H1 (cell line): Measurements from ENCODE around the gene CXCL1. TPM values are rescaled to one million over a fixed set of nuclear protein-coding genes. Genes with fewer than 3 reads are reported as not detected.

Experiments
- CTCF ChIA-PET: fragments of 300-600 bp; sonication (Branson Sonifier 250); formaldehyde crosslinking; loops from one replicate; lab custom pipeline; 2021; ENCODE audit not compliant: partially characterized antibody; lab: Charles Lee
- POLR2A ChIA-PET: fragments of 300-600 bp; sonication (Branson Sonifier 250); formaldehyde crosslinking; loops from one replicate; lab custom pipeline; 2021; ENCODE audit warnings: inconsistent platforms; ENCODE audit not compliant: partially characterized antibody; lab: Charles Lee
- DNase-seq, 2 experiments: peaks; one replicate each; pipeline versions ENCODE4 v3.0.0 to v3.0.0-alpha.2; 2010 to 2022; ENCODE audit warnings: low spot score in 2 of 2, low read depth in 1 of 2, mixed read lengths in 1 of 2
- FAIRE-seq: peaks from 2 replicates; lab custom pipeline; 2011; peaks lifted over from hg19 to GRCh38; lab: Jason Lieb, UNC
- H2AFZ ChIP-seq: 2 replicates; pipeline ENCODE4 v1.8.1; 2012; ENCODE audit warnings: low read length, inconsistent platforms
- H2AK5ac ChIP-seq: 2 replicates; pipeline ENCODE4 v1.6.1; 2013; ENCODE audit warnings: low read depth, low read length
- H2BK120ac ChIP-seq: replicated peaks from 2 replicates; pipeline ENCODE3; 2013; ENCODE audit warnings: low read depth, low read length, inconsistent platforms
- H2BK12ac ChIP-seq: 2 replicates; pipeline ENCODE4 v1.6.1; 2013; ENCODE audit warnings: low read depth, low read length
- H2BK15ac ChIP-seq: 2 replicates; pipeline ENCODE4 v1.6.1; 2013; ENCODE audit warnings: low read length
- H2BK20ac ChIP-seq: 2 replicates; pipeline ENCODE4 v1.6.1; 2013; ENCODE audit warnings: low read length
- H2BK5ac ChIP-seq: 2 replicates; pipeline ENCODE4 v1.6.1; 2013; ENCODE audit warnings: low read depth, low read length
- H3K14ac ChIP-seq: 2 replicates; pipeline ENCODE4 v1.6.1; 2013; ENCODE audit warnings: inconsistent platforms; ENCODE audit not compliant: insufficient read length
- H3K18ac ChIP-seq: 2 replicates; pipeline ENCODE4 v1.6.1; 2013; ENCODE audit warnings: low read length; ENCODE audit errors: extremely low read depth
- H3K23ac ChIP-seq: 2 replicates; pipeline ENCODE4 v1.6.1; 2013; ENCODE audit warnings: inconsistent platforms; ENCODE audit not compliant: insufficient read length
- H3K23me2 ChIP-seq: 2 replicates; pipeline ENCODE4 v1.6.1; 2013; ENCODE audit warnings: low read depth, low read length
- H3K27ac ChIP-seq: 2 replicates; pipeline ENCODE4 v1.6.1; 2011; ENCODE audit warnings: low read depth, low read length, inconsistent platforms
- H3K27me3 ChIP-seq, 4 experiments: replicated peaks in 1 of 4; 1 replicate in 1 of 4; 2 replicates in 3 of 4; pipeline versions ENCODE4 v1.6.1 to v1.8.1; 2011 to 2013; ENCODE audit warnings: low read length in 3 of 4, mild to moderate bottlenecking in 3 of 4, inconsistent platforms in 2 of 4, mixed read lengths in 2 of 4, moderate library complexity in 1 of 4; ENCODE audit not compliant: control insufficient read depth in 3 of 4, insufficient read depth in 3 of 4; ENCODE audit errors: extremely low read depth in 1 of 4
- H3K36me3 ChIP-seq, 4 experiments: 2 replicates each; pipeline versions ENCODE4 v1.6.1 to v1.8.1; 2011 to 2013; ENCODE audit warnings: mild to moderate bottlenecking in 4 of 4, low read length in 3 of 4, moderate library complexity in 2 of 4, control low read depth in 1 of 4, inconsistent platforms in 1 of 4; ENCODE audit not compliant: insufficient read depth in 4 of 4, control insufficient read depth in 2 of 4
- H3K4ac ChIP-seq: replicated peaks from 2 replicates; pipeline ENCODE3; 2013; ENCODE audit warnings: low read length, low read depth, mixed read lengths, inconsistent platforms; ENCODE audit not compliant: insufficient read length
- H3K4me1 ChIP-seq, 4 experiments: replicated peaks in 1 of 4; 1 replicate in 1 of 4; 2 replicates in 3 of 4; pipeline versions ENCODE4 v1.6.1 to v1.8.1; 2011 to 2013; ENCODE audit warnings: low read length in 3 of 4, inconsistent platforms in 2 of 4, mixed read lengths in 1 of 4; ENCODE audit not compliant: insufficient read depth in 4 of 4, control insufficient read depth in 3 of 4
- H3K4me2 ChIP-seq, 2 experiments: 2 replicates each; pipeline versions ENCODE4 v1.6.1 to v1.8.1; 2011 to 2013; ENCODE audit warnings: low read depth in 2 of 2, low read length in 2 of 2, control low read depth in 1 of 2, inconsistent platforms in 1 of 2, mild to moderate bottlenecking in 1 of 2; ENCODE audit not compliant: insufficient read depth in 1 of 2
- H3K4me3 ChIP-seq, 4 experiments: fragments of 200-600, 300-600 bp in 1 of 4; sonication (generic), shearing (Covaris generic), sonication (Bioruptor Twin) in 1 of 4; 2 replicates each; pipeline versions ENCODE4 v1.5.1 to v1.8.1; 2011 to 2016; ENCODE audit warnings: low read length in 4 of 4, low read depth in 3 of 4, control low read depth in 2 of 4, inconsistent platforms in 2 of 4, mild to moderate bottlenecking in 2 of 4, mixed read lengths in 1 of 4, moderate library complexity in 1 of 4; ENCODE audit not compliant: insufficient read depth in 2 of 4; ENCODE audit errors: extremely low read depth in 1 of 4
- H3K56ac ChIP-seq: replicated peaks from 2 replicates; pipeline ENCODE3; 2013; ENCODE audit warnings: low read depth, mild to moderate bottlenecking, mixed read lengths, low read length, inconsistent platforms; ENCODE audit not compliant: insufficient read length
- H3K79me1 ChIP-seq: 2 replicates; pipeline ENCODE4 v1.6.1; 2013; ENCODE audit warnings: low read depth, low read length, control low read depth
- H3K79me2 ChIP-seq, 2 experiments: 2 replicates each; pipeline versions ENCODE4 v1.6.1 to v1.8.1; 2012 to 2013; ENCODE audit warnings: low read length in 2 of 2, mild to moderate bottlenecking in 2 of 2, inconsistent platforms in 1 of 2; ENCODE audit not compliant: insufficient read depth in 2 of 2, control insufficient read depth in 1 of 2
- H3K9ac ChIP-seq, 4 experiments: replicated peaks in 1 of 4; 1 replicate in 1 of 4; 2 replicates in 3 of 4; pipeline versions ENCODE4 v1.6.1 to v1.8.1; 2011 to 2013; ENCODE audit warnings: low read depth in 3 of 4, low read length in 3 of 4, control low read depth in 2 of 4, mild to moderate bottlenecking in 2 of 4, moderate library complexity in 2 of 4, inconsistent platforms in 1 of 4; ENCODE audit errors: extremely low read depth in 1 of 4
- H3K9me3 ChIP-seq, 2 experiments: 2 replicates each; pipeline versions ENCODE4 v1.6.1 to v1.8.1; 2012 to 2013; ENCODE audit warnings: mild to moderate bottlenecking in 2 of 2, moderate library complexity in 2 of 2, control low read depth in 1 of 2, inconsistent platforms in 1 of 2, low read depth in 1 of 2, low read length in 1 of 2, mixed read lengths in 1 of 2; ENCODE audit not compliant: insufficient read depth in 2 of 2
- H4K20me1 ChIP-seq, 2 experiments: replicated peaks in 1 of 2; 2 replicates each; pipeline versions ENCODE3 to v1.8.1; 2011 to 2013; ENCODE audit warnings: inconsistent platforms in 2 of 2, low read length in 2 of 2, mild to moderate bottlenecking in 1 of 2; ENCODE audit not compliant: insufficient read depth in 2 of 2, control insufficient read depth in 1 of 2
- H4K5ac ChIP-seq: 2 replicates; pipeline ENCODE4 v1.6.1; 2013; ENCODE audit warnings: low read length, low read depth, mixed read lengths, inconsistent platforms; ENCODE audit not compliant: insufficient read length
- H4K8ac ChIP-seq: 2 replicates; pipeline ENCODE4 v1.8.0; 2013; ENCODE audit warnings: mild to moderate bottlenecking, moderate library complexity, low read length, inconsistent platforms; ENCODE audit not compliant: insufficient read depth; ENCODE audit errors: extremely low read depth
- H4K91ac ChIP-seq: replicated peaks from 2 replicates; pipeline ENCODE3; 2013; ENCODE audit warnings: low read length, mixed read lengths, inconsistent platforms; ENCODE audit not compliant: insufficient read length
- CHD1 ChIP-seq: IDR thresholded peaks from 2 replicates; pipeline ENCODE4 v1.6.1; 2012; ENCODE audit warnings: low read depth, low read length, improper control_type of control experiment
- CHD2 ChIP-seq: IDR thresholded peaks from 2 replicates; pipeline ENCODE4 v1.6.1; 2012; ENCODE audit warnings: low read length, improper control_type of control experiment
- CREB1 ChIP-seq: IDR thresholded peaks from 2 replicates; pipeline ENCODE4 v1.6.1; 2012; ENCODE audit warnings: inconsistent platforms
- GABPA ChIP-seq: IDR thresholded peaks from 2 replicates; pipeline ENCODE4 v1.6.1; 2011; ENCODE audit warnings: mild to moderate bottlenecking, low read length, moderate library complexity, borderline replicate concordance; ENCODE audit not compliant: insufficient read depth
- KDM1A ChIP-seq: fragments of 200-600, 300-600 bp; sonication (generic); IDR thresholded peaks from 2 replicates; pipeline ENCODE4 v1.7.1; 2016; ENCODE audit warnings: mild to moderate bottlenecking, low read length, borderline replicate concordance
- RAD21 ChIP-seq, 2 experiments: IDR thresholded peaks in 1 of 2; conservative IDR thresholded peaks in 1 of 2; 2 replicates each; pipeline ENCODE4 v1.6.1; 2011; ENCODE audit warnings: low read depth in 2 of 2, low read length in 2 of 2, improper control_type of control experiment in 1 of 2, inconsistent platforms in 1 of 2, mild to moderate bottlenecking in 1 of 2, moderate library complexity in 1 of 2
- RNF2 ChIP-seq: fragments of 200-900, 300-1000 bp; sonication (generic); IDR thresholded peaks from 2 replicates; pipeline ENCODE4 v1.7.1; 2016; ENCODE audit warnings: borderline replicate concordance, low read depth, mild to moderate bottlenecking, antibody characterized with exemption, low read length; ENCODE audit not compliant: poor library complexity, severe bottlenecking; ENCODE audit errors: missing control alignments
- SIN3A ChIP-seq, 2 experiments: IDR thresholded peaks in 1 of 2; conservative IDR thresholded peaks in 1 of 2; 2 replicates each; pipeline ENCODE4 v1.6.1; 2011 to 2012; ENCODE audit warnings: low read length in 2 of 2, improper control_type of control experiment in 1 of 2, low read depth in 1 of 2, mild to moderate bottlenecking in 1 of 2
- TAF1 ChIP-seq: IDR thresholded peaks from 2 replicates; pipeline ENCODE4 v1.6.1; 2011; ENCODE audit warnings: mild to moderate bottlenecking, low read depth, low read length
- USF2 ChIP-seq: IDR thresholded peaks from 2 replicates; pipeline ENCODE4 v1.6.1; 2011; ENCODE audit warnings: low read length, improper control_type of control experiment
- ZNF274 ChIP-seq: IDR thresholded peaks from 2 replicates; pipeline ENCODE4 v1.7.0; 2012; ENCODE audit warnings: low read length, borderline replicate concordance; ENCODE audit errors: extremely low read depth
- WGBS, 2 experiments: shearing (Covaris generic) in 1 of 2; methylation state at CpG; one replicate each; pipeline versions ENCODE4 v1.1.6 to v1.1.7; 2013 to 2015; ENCODE audit warnings: low lambda C conversion rate in 2 of 2, mixed read lengths in 2 of 2, inconsistent platforms in 1 of 2, low coverage in 1 of 2, missing lambda C conversion rate in 1 of 2; ENCODE audit not compliant: insufficient replicate concordance in 2 of 2, insufficient coverage in 1 of 2, insufficient read length in 1 of 2; ENCODE audit errors: extremely low coverage in 1 of 2, missing lambda C conversion rate in 1 of 2; 5-methylcytosine and 5-hydroxymethylcytosine counted together
- polyA plus RNA-seq, 7 experiments: library from polyadenylated mRNA; depleted of rRNA in 3 of 7; stranded (reverse) in 5 of 7; unstranded in 2 of 7; fragments of >200 nt in 5 of 7; fragments of 200-250 nt in 2 of 7; gene quantifications; 1 replicate in 5 of 7; 2 replicates in 1 of 7; 4 replicates in 1 of 7; pipeline versions ENCODE4 v1.2.1 to v1.2.3, GENCODE V29; 2011 to 2013; ENCODE audit warnings: missing spikeins in 2 of 7, mixed read lengths in 2 of 7
- total RNA-seq: library from RNA; stranded (reverse); fragmentation: NEBNext Ultra II Directional; extraction: Animal tissue kit (Norgen Biotek cat#: 25700); gene quantifications from 2 replicates; pipeline ENCODE4 v1.2.1, GENCODE V29; 2021

Gene CXCL1
- total and polyA plus RNA-seq, 2 of the 8 experiments (the other 6 are each of a cell fraction or from before 2014, with no cell fraction given) = 0.77 to 0.80 TPM

DNA sequence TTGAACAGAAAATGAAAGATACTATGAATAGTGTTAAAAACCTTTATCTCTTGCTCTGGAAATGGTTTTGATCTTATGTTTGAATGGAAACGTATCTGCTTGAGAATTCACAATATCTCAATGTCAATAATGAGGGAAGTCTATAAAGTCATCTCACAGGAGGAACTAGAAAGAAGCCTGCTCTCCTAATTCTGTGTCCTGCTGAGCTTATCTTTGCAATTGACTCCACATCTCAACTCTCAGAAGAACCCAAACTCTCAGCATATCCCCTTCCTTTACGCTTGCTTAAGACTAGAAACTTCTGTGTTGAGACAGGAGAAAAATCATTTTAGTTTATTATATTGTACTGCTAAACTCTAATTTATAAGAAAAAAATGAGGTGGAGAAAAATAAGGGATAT, 24.4 kb upstream of the CXCL1 start:
- no peaks in the 10 kb centered on the region for H4K20me1 ChIP-seq
- no peaks in the 10 kb centered on the region for H3K23me2 ChIP-seq
- H4K5ac ChIP-seq = no peak overlapping the region
- H3K9ac ChIP-seq = no peak overlapping the region
- H3K4me1 ChIP-seq = no peaks in the 10 kb centered on the region
- POLR2A ChIA-PET = no interaction called here
- no peak overlapping the region for H3K27ac ChIP-seq
- H2BK20ac ChIP-seq = no peak overlapping the region
- H3K36me3 ChIP-seq = no peaks in the 10 kb centered on the region
- no peak overlapping the region for H3K18ac ChIP-seq
- CTCF ChIA-PET = interaction anchor here (1.4 to 1.7 kb wide), 2 partner anchors 19 to 114 kb away, joined by 5 read pairs; no protein-coding TSS in a partner anchor
- H2BK15ac ChIP-seq = no peak overlapping the region
- no peak overlapping the region for H3K56ac ChIP-seq
- FAIRE-seq (no peak), DNase-seq (no peak)
- no peaks in the 10 kb centered on the region for H3K79me2 ChIP-seq
- H2BK12ac ChIP-seq = no peak overlapping the region
- no peak overlapping the region for H2BK5ac ChIP-seq
- H3K27me3 ChIP-seq = no peaks in the 10 kb centered on the region
- H3K14ac ChIP-seq = no peak overlapping the region
- H4K8ac ChIP-seq = no peak overlapping the region
- H4K91ac ChIP-seq = no peak overlapping the region
- no peaks in the 10 kb centered on the region for H3K79me1 ChIP-seq
- no peak overlapping the region for H2AFZ ChIP-seq
- WGBS, 2 experiments = 69% methylated on average over 2 of the region's 2 CpGs; no CpG with 5 or more reads in 1 of the 2 experiments
- no peak overlapping the region for H3K23ac ChIP-seq
- H3K4ac ChIP-seq = no peak overlapping the region
- no peak overlapping the region for H3K4me2 ChIP-seq
- no peaks in the 10 kb centered on the region for H3K9me3 ChIP-seq
- no peak overlapping the region for H2BK120ac ChIP-seq
- no peak overlapping the region for H3K4me3 ChIP-seq
- H2AK5ac ChIP-seq = no peak overlapping the region
- no peak for TF ChIP-seq TAF1
- TF ChIP-seq GABPA = no peak
- TF ChIP-seq KDM1A = no peak
- TF ChIP-seq CHD2 = no peak
- TF ChIP-seq USF2 = no peak
- TF ChIP-seq CREB1 = no peak
- TF ChIP-seq CHD1 = no peak
- no peak for TF ChIP-seq RAD21 (IDR thresholded peaks at IDR 0.05 in 1 of 2, conservative IDR thresholded peaks at IDR 0.05 in 1 of 2; ENCODE audit: low read depth in 2 of 2, low read length in 2 of 2)
- no peak for TF ChIP-seq RNF2
- TF ChIP-seq ZNF274 = no peak
- TF ChIP-seq SIN3A (conservative IDR thresholded peaks at IDR 0.05 in 1 of 2, IDR thresholded peaks at IDR 0.05 in 1 of 2; ENCODE audit: low read depth in 1 of 2, low read length in 2 of 2) = no peak
